Subcutaneous abdominal adipose tissue (tissue), 5 donors: ENCODE results near the gene CCDC201.
"Not testable (repeated sequence)": the region's sequence is repeated elsewhere in the genome, so short reads cannot be mapped to it uniquely, and the experiment has no call there.

Experiments used
- H3K27ac ChIP-seq: one replicate; pipeline ENCODE4 v1.7.0; 2013; ENCODE audit warnings: low read depth, mild to moderate bottlenecking, inconsistent platforms, low read length, moderate library complexity
- H3K27me3 ChIP-seq, 5 donors: one replicate each; pipeline ENCODE4 v1.7.0; 2013; ENCODE audit warnings: low read length in 5 of 5, inconsistent platforms in 1 of 5; ENCODE audit not compliant: control insufficient read depth in 5 of 5, insufficient read depth in 4 of 5
- H3K36me3 ChIP-seq, 5 donors: one replicate each; pipeline ENCODE4 v1.7.0; 2013; ENCODE audit warnings: low read length in 5 of 5; ENCODE audit not compliant: control insufficient read depth in 5 of 5, insufficient read depth in 5 of 5
- H3K4me1 ChIP-seq, 5 donors: one replicate each; pipeline ENCODE4 v1.7.0; 2013; ENCODE audit warnings: low read length in 5 of 5, mild to moderate bottlenecking in 3 of 5, moderate library complexity in 1 of 5; ENCODE audit not compliant: control insufficient read depth in 5 of 5, insufficient read depth in 5 of 5
- H3K4me3 ChIP-seq, 5 donors: one replicate each; pipeline ENCODE4 v1.7.0; 2013; ENCODE audit warnings: low read length in 5 of 5, low read depth in 1 of 5
- H3K9ac ChIP-seq, 5 donors: one replicate each; pipeline ENCODE4 v1.7.0; 2013; ENCODE audit warnings: low read length in 5 of 5, mild to moderate bottlenecking in 4 of 5, moderate library complexity in 3 of 5
- H3K9me3 ChIP-seq, 5 donors: one replicate each; pipeline ENCODE4 v1.7.0; 2013; ENCODE audit warnings: low read length in 5 of 5; ENCODE audit not compliant: control insufficient read depth in 5 of 5
- donor health status: healthy.
- donor health status: healthy.
- donor health status: healthy.
- donor health status: healthy.
- donor health status: healthy.

CCDC201 gene

GRCh38 chr7:45856888-45857287 lies 16.0 kb downstream of the CCDC201 start:
- H3K27me3 ChIP-seq, H3K4me3 ChIP-seq, H3K36me3 ChIP-seq, H3K4me1 ChIP-seq, H3K27ac ChIP-seq, H3K9me3 ChIP-seq, H3K9ac ChIP-seq: not testable (repeated sequence)

- not testable (repeated sequence) for H3K27me3 ChIP-seq, H3K27ac ChIP-seq, H3K9ac ChIP-seq, H3K4me1 ChIP-seq, H3K4me3 ChIP-seq, H3K9me3 ChIP-seq, H3K36me3 ChIP-seq
Measured at GRCh38 chr7:45855680-45856079, 17.2 kb downstream of the CCDC201 start.

GRCh38 chr7:45853491-45853890 lies 19.4 kb downstream of the CCDC201 start:
- H3K9me3 ChIP-seq, H3K27me3 ChIP-seq, H3K27ac ChIP-seq, H3K36me3 ChIP-seq, H3K4me3 ChIP-seq, H3K9ac ChIP-seq, H3K4me1 ChIP-seq: not testable (repeated sequence)

- H3K4me1 ChIP-seq, H3K27me3 ChIP-seq, H3K4me3 ChIP-seq, H3K27ac ChIP-seq, H3K9ac ChIP-seq, H3K36me3 ChIP-seq, H3K9me3 ChIP-seq: not testable (repeated sequence)
Measured at GRCh38 chr7:45852984-45853383, 19.9 kb downstream of the CCDC201 start.

- not testable (repeated sequence) for H3K4me3 ChIP-seq, H3K9ac ChIP-seq, H3K9me3 ChIP-seq, H3K36me3 ChIP-seq, H3K4me1 ChIP-seq, H3K27me3 ChIP-seq, H3K27ac ChIP-seq
Measured at GRCh38 chr7:45848734-45849133, 24.1 kb downstream of the CCDC201 start.

GRCh38 chr7:45846536-45846935 lies 26.3 kb downstream of the CCDC201 start:
- not testable (repeated sequence) for H3K4me1 ChIP-seq, H3K36me3 ChIP-seq, H3K9me3 ChIP-seq, H3K9ac ChIP-seq, H3K4me3 ChIP-seq, H3K27ac ChIP-seq, H3K27me3 ChIP-seq

GRCh38 chr7:45841926-45842717 lies 30.8 kb downstream of the CCDC201 start:
- H3K9ac ChIP-seq, H3K4me3 ChIP-seq, H3K27me3 ChIP-seq, H3K36me3 ChIP-seq, H3K27ac ChIP-seq, H3K9me3 ChIP-seq, H3K4me1 ChIP-seq: not testable (repeated sequence)

GRCh38 chr7:45838852-45839251 lies 34.0 kb downstream of the CCDC201 start:
- H3K9me3 ChIP-seq, H3K36me3 ChIP-seq, H3K27ac ChIP-seq, H3K27me3 ChIP-seq, H3K9ac ChIP-seq, H3K4me1 ChIP-seq, H3K4me3 ChIP-seq: not testable (repeated sequence)

- not testable (repeated sequence) for H3K36me3 ChIP-seq, H3K27me3 ChIP-seq, H3K27ac ChIP-seq, H3K9ac ChIP-seq, H3K4me3 ChIP-seq, H3K4me1 ChIP-seq, H3K9me3 ChIP-seq
Measured at GRCh38 chr7:45832433-45833177, 40.3 kb downstream of the CCDC201 start.

GRCh38 chr7:45829846-45830245 lies 43.0 kb downstream of the CCDC201 start:
- not testable (repeated sequence) for H3K27me3 ChIP-seq, H3K9ac ChIP-seq, H3K27ac ChIP-seq, H3K4me3 ChIP-seq, H3K36me3 ChIP-seq, H3K4me1 ChIP-seq, H3K9me3 ChIP-seq
